Measurements from ENCODE around the gene KRT28. TPM values are rescaled to one million over a fixed set of nuclear protein-coding genes. Genes with fewer than 3 reads are reported as not detected.

KRT28 gene
- total RNA-seq, 1 donor from 2014 or later: not detected

Other genes starting within 250 kb of the KRT28 start
- 0.09 TPM in 1 of 3 replicates, not detected in the others for gene CCR7, start 234.5 kb downstream of the KRT28 start, total RNA-seq
- 162 to 163 TPM (median 162 TPM) in 3 replicates for gene SMARCE1, start 152.1 kb downstream of the KRT28 start, total RNA-seq
- gene KRT222, start 134.8 kb downstream of the KRT28 start, total RNA-seq: not detected in 3 replicates
- not detected in 3 replicates for gene KRT24, start 96.2 kb downstream of the KRT28 start, total RNA-seq
- gene KRT25, start 44.6 kb downstream of the KRT28 start, total RNA-seq: not detected in 3 replicates
- not detected in 3 replicates for gene KRT26, start 27.8 kb downstream of the KRT28 start, total RNA-seq
- not detected in 3 replicates for gene KRT27, start 17.4 kb downstream of the KRT28 start, total RNA-seq
- 39.0 to 43.6 TPM (median 39.5 TPM) in 3 replicates for gene KRT10, start 22.7 kb upstream of the KRT28 start, total RNA-seq
- not detected in 3 replicates for gene KRT12, start 67.3 kb upstream of the KRT28 start, total RNA-seq
- gene KRT20, start 85.3 kb upstream of the KRT28 start, total RNA-seq: not detected in 3 replicates
- 2.3 to 2.8 TPM (median 2.6 TPM) in 3 replicates for gene KRT23, start 137.7 kb upstream of the KRT28 start, total RNA-seq
- gene KRT39, start 167.0 kb upstream of the KRT28 start, total RNA-seq: not detected in 3 replicates
- 0.16 TPM in 1 of 3 replicates, not detected in the others for gene KRT40, start 184.4 kb upstream of the KRT28 start, total RNA-seq
- not detected in 3 replicates for gene KRTAP3-3, start 194.2 kb upstream of the KRT28 start, total RNA-seq
- not detected in 3 replicates for gene KRTAP3-2, start 199.9 kb upstream of the KRT28 start, total RNA-seq
- gene KRTAP3-1, start 209.2 kb upstream of the KRT28 start, total RNA-seq: 0.41 to 1.3 TPM (median 0.95 TPM) in 3 replicates
- gene KRTAP1-5, start 227.2 kb upstream of the KRT28 start, total RNA-seq: not detected in 3 replicates
- gene KRTAP1-4, start 230.2 kb upstream of the KRT28 start, total RNA-seq: not detected in 3 replicates
- not detected in 3 replicates for gene KRTAP1-3, start 234.9 kb upstream of the KRT28 start, total RNA-seq
- gene KRTAP1-1, start 241.5 kb upstream of the KRT28 start, total RNA-seq: not detected in 3 replicates
- gene KRTAP2-1, start 247.4 kb upstream of the KRT28 start, total RNA-seq: not detected in 3 replicates